K562 (cell line): ENCODE data around the gene AGRN. TPM values are rescaled to one million over a fixed set of nuclear protein-coding genes. Genes with fewer than 3 reads are reported as not detected.
A peak's percentile ranks its signal among the peaks of the same experiment; 100 is the strongest.

ENCODE experiments used
- BHLHE40 ChIP-seq: IDR thresholded peaks from 2 replicates; pipeline ENCODE4 v1.6.1; 2011; ENCODE audit warnings: low read length, improper control_type of control experiment
- BRF1 ChIP-seq: IDR thresholded peaks from 3 replicates; pipeline ENCODE4 v1.6.1; 2011; ENCODE audit warnings: borderline replicate concordance, mild to moderate bottlenecking; ENCODE audit not compliant: insufficient read length; ENCODE audit errors: extremely low read depth
- CBFB ChIP-seq: sonication (generic); formaldehyde crosslinking; IDR thresholded peaks from 2 replicates; pipeline ENCODE4 v1.4.0; 2020; ENCODE audit warnings: mild to moderate bottlenecking, missing genetic modification reagents
- CBX5 ChIP-seq: IDR thresholded peaks from 2 replicates; pipeline ENCODE4 v1.6.1; 2014; ENCODE audit warnings: low read depth, borderline replicate concordance
- E2F6 ChIP-seq, 2 experiments: IDR thresholded peaks; 2 replicates each; pipeline ENCODE4 v1.6.1; 2011; ENCODE audit warnings: borderline replicate concordance in 1 of 2, control low read depth in 1 of 2, low read depth in 1 of 2, low read length in 1 of 2, mild to moderate bottlenecking in 1 of 2, mixed read lengths in 1 of 2, moderate library complexity in 1 of 2; ENCODE audit not compliant: insufficient read depth in 1 of 2, insufficient read length in 1 of 2, poor library complexity in 1 of 2, severe bottlenecking in 1 of 2; ENCODE audit errors: extremely low read depth in 1 of 2
- FOSL1 ChIP-seq: fragments of 200-800 bp; sonication (Bioruptor generic); conservative IDR thresholded peaks from 2 replicates; pipeline ENCODE4 v1.6.1; 2016; ENCODE audit warnings: missing genetic modification characterization, missing compliant biosample characterization
- HNRNPK ChIP-seq: fragments of 200-400 bp; formaldehyde crosslinking; IDR thresholded peaks from one replicate; pipeline ENCODE4 v1.6.1; 2018; ENCODE audit warnings: mild to moderate bottlenecking, low read depth, low read length; ENCODE audit not compliant: poor library complexity, severe bottlenecking
- KDM2B ChIP-seq: fragments of 250-450 bp; sonication (Bioruptor Pico); IDR thresholded peaks from 2 replicates; pipeline ENCODE4 v1.8.0; 2021; ENCODE audit warnings: mild to moderate bottlenecking, moderate library complexity
- MGA ChIP-seq: fragments of 450-650 bp; IDR thresholded peaks from 2 replicates; pipeline ENCODE4 v1.6.1; 2016; ENCODE audit warnings: mild to moderate bottlenecking, moderate library complexity
- ZBTB33 ChIP-seq: sonication (generic); formaldehyde crosslinking; IDR thresholded peaks from 2 replicates; pipeline ENCODE4 v1.8.1; 2023; ENCODE audit warnings: mild to moderate bottlenecking, missing genetic modification reagents
- polyA plus RNA-seq, 8 experiments: library from polyadenylated mRNA; depleted of rRNA in 4 of 8; stranded (reverse) in 5 of 8; unstranded in 3 of 8; fragments of >200 nt; fragmentation: Nextera tagmentation in 2 of 8; fragmentation: Illumina TruSeq in 1 of 8; extraction: Ambion mirVana in 2 of 8; extraction: Trizol in 1 of 8; gene quantifications; 2 replicates each; pipeline versions ENCODE4 v1.2.1 to v1.2.3, GENCODE V29; 2011 to 2014; ENCODE audit warnings: inconsistent platforms in 1 of 8, missing spikeins in 1 of 8
- total RNA-seq, 7 experiments: library from RNA; depleted of rRNA in 6 of 7; stranded (reverse); fragments of >200 nt in 6 of 7; fragmentation: Illumina TruSeq in 2 of 7; extraction: Trizol in 2 of 7; gene quantifications; 2 replicates each; pipeline versions ENCODE4 v1.2.1 to v1.2.3, GENCODE V29; 2011 to 2021; ENCODE audit warnings: low replicate concordance in 1 of 7

AGRN gene
- total and polyA plus RNA-seq, 9 of the 15 experiments (the other 6 are each of a cell fraction or from before 2014, with no cell fraction given): 0.04 to 111 (median 18.1) TPM

- peak; percentile 5; the same call in 1 of the 2 replicates for TF ChIP-seq ZBTB33 (CRISPR knock-in tag)
- TF ChIP-seq CBFB (CRISPR knock-in tag): peak; percentile 85
- TF ChIP-seq HNRNPK: no peak
- TF ChIP-seq KDM2B: 0 out of 2 replicates have a peak, but pooled peaks have one; percentile 6
- peak; percentile 45; the same call in 1 of the 2 replicates for TF ChIP-seq BHLHE40
- TF ChIP-seq E2F6 (IDR thresholded peaks at IDR 0.05; ENCODE audit: borderline replicate concordance in 1 of 2, extremely low read depth in 1 of 2, insufficient read depth in 1 of 2, insufficient read length in 1 of 2, low read depth in 1 of 2, low read length in 1 of 2, poor library complexity in 1 of 2, severe bottlenecking in 1 of 2): peak; percentile 16 to 40
- TF ChIP-seq CBX5: no peak
- 0 out of 2 replicates have a peak, but pooled peaks have one; percentile 6 for TF ChIP-seq FOSL1 (tag)
- TF ChIP-seq MGA: peak; percentile 32; the same call in 1 of the 2 replicates
- TF ChIP-seq BRF1: no peak
Observed at GRCh38 chr1:1069711-1070676, 50.1 kb downstream of the AGRN start (continued).
